HG03159 (cell line): Measurements from ENCODE around the gene KRT2.

Source experiments
- ATAC-seq: cut with Tn5 transposase; IDR thresholded peaks from one replicate; pipeline ENCODE4 v1.9.1; 2021; ENCODE audit warnings: mild to moderate bottlenecking, moderate library complexity; ENCODE audit not compliant: unreplicated experiment

Gene KRT2

DNA sequence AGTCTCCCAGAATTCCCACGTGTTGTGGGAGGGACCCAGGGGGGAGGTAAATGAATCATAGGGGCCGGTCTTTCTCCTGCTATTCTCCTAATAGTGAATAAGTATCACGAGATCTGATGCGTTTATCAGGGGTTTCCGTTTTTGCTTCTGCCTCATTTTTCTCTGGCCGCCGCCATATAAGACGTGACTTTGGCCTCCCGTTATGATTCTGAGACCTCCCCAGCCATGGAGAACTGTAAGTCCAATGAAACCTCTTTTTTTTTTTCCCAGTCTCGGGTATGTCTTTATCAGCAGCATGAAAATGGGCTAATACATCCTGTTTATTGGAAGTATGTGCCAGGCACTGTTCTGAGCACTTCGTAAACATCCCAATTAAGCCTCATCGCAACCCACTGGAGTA, 51.5 kb downstream of the KRT2 start:
- ATAC-seq = no peak

- no peak for ATAC-seq
These were observed 51.9 kb downstream of the KRT2 start for GRCh38 chr12:52600071-52600470.

GRCh38 chr12:52598966-52599365, 53.0 kb downstream of the KRT2 start:
- ATAC-seq = no peak
